LoVo (cell line): ENCODE measurements around the gene DPPA5.
"Not testable (repeated sequence)": the region's sequence is repeated elsewhere in the genome, so short reads cannot be mapped to it uniquely, and the experiment has no call there.

ENCODE experiments used
- DNase-seq: peaks from one replicate; pipeline ENCODE4 v3.0.0-alpha.2; 2016; ENCODE audit warnings: low spot score

Gene DPPA5

GRCh38 chr6:73353636-73354593, at the start of gene DPPA5:
Gene DPPA5, minus strand, starts transcription at chr6:73354276. Its CDS starts 51 bp downstream, at chr6:73354225.
- DNase-seq, result no peak

GRCh38 chr6:73400656-73401055, 46.6 kb upstream of the DPPA5 start:
- DNase-seq, result no peak

DNA sequence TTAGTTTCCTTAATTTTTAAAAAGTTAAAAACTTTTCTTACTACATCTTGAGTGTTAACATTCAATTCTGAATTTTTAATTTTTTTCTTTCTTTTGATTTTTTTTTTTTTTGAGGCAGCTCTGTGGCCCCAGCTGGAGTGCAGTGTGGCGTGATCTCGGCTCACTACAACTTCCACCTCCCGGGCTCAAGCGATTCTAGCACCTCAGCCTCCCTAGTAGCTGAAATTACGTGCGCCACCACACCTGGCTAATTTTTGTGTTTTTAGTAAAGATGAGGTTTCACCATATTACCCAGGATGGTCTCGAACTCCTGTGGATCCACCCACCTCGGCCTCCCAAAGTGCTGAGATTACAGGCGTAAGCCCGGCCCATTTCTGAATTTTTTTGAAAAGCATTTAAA, 41.8 kb upstream of the DPPA5 start:
- no peak for DNase-seq

GRCh38 chr6:73394577-73395354, 40.7 kb upstream of the DPPA5 start, which contains the start of gene DDX43:
Gene DDX43, plus strand, starts transcription at chr6:73394828. Its CDS starts 78 bp downstream, at chr6:73394906.
- peak; percentile 87 for DNase-seq

GRCh38 chr6:73393278-73393677, 39.2 kb upstream of the DPPA5 start:
- no peak for DNase-seq

GRCh38 chr6:73392188-73392587, 38.1 kb upstream of the DPPA5 start:
- not testable (repeated sequence) for DNase-seq

GRCh38 chr6:73391675-73392074, 37.6 kb upstream of the DPPA5 start:
- DNase-seq, result peak; percentile 37

DNA sequence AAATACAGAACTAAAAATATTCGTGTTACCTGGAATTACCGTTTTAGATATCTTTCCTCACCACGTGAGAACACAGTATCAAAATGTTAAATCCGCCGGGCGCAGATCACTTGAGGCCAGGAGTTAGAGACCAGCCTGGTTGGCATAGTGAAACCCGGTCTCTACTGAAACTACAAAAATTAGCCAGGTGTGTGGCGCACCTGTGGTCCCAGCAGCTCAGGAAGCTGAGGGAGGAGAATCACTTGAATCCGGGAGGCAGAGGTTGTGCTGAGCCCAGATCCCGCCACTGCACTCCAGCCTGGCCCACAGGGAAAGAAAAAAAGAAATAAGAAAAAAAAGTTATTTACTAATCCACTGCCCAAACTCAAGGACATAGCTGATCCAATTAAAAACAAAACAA, 35.8 kb upstream of the DPPA5 start:
- DNase-seq, result no peak

- DNase-seq, result peak; percentile 82
These were observed 34.9 kb upstream of the DPPA5 start for GRCh38 chr6:73388800-73389512.

- DNase-seq, result peak; percentile 10
These were observed 34.3 kb upstream of the DPPA5 start for GRCh38 chr6:73388433-73388799.

DNA sequence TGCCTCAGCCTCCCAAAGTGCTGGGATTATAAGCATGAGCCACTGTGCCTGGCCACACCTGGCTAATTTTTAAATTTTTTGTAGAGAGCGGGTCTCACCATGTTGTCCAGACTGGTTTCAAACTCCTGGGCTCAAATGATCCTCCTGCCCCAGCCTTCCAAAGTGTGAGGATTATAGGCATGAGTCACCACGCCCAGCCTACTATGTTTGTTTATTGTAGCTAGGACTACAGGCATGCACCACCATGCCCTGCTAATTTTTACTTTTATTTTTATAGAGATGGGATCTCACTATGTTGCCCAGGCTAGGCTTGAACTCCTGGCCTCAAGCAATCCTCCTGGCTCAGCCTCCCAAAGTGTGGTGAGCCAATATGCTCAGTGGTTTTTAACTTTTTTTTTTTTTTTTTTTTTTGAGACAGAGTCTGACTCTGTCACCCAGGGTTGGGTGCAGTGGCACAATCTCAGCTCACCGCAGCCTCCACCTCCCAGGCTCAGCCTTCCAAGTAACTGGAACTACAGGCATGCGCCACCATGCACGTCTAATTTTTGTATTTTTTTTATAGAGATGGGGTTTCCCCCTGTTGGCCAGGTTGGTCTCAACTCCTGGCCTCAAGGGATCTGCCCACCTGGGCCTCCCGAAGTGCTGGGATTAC, 28.5 kb upstream of the DPPA5 start:
- peak; percentile 30 for DNase-seq

- DNase-seq, result not testable (repeated sequence)
These were observed 27.5 kb upstream of the DPPA5 start for GRCh38 chr6:73381531-73381930.

GRCh38 chr6:73377225-73377624, 23.1 kb upstream of the DPPA5 start:
- DNase-seq, result no peak

GRCh38 chr6:73375216-73375615, 21.1 kb upstream of the DPPA5 start:
- no peak for DNase-seq

DNA sequence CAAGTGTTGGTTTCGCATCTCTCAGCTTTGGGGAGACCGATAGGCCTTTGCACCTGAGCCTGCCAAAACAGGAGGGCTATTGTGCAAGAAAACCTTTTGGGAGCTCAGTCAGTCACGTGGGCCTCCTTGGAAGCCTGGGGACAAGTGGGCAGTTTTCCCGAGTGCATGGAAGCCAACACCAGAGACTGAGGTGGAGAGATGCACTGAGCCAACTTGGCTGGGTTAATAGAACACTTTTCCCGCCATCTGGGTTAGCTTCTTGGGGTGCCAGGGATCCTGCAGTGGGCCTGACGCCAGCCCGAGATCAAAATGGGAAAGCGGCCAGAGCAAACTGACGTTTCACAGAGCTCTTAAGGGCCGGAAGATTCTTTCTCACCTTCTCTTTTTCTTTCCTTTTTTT, 18.4 kb upstream of the DPPA5 start:
- no peak for DNase-seq

DNA sequence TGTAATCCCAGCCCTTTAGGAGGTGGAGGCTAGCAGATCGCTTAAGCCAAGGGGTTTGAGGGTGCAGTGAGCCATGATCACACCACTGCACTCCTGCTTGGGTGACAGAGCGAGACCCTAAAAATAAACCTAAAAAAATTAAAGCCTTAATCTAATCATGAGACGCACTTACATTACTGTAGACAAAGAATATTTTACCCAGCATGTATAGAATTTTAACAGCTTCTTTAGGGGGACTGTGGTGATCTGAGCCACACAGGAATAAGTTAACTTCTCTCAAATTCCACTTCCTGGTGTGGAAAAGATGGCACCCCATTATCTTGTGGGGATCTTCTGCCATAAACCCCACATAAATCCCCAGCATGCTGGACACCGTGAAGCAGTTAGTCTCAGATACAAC, 17.9 kb upstream of the DPPA5 start:
- DNase-seq, result no peak

- no peak for DNase-seq
These were observed 15.5 kb upstream of the DPPA5 start, which contains the start of gene OOEP for GRCh38 chr6:73369563-73369962. Gene OOEP, minus strand, starts transcription at chr6:73369897. Its CDS starts 105 bp downstream, at chr6:73369792.

GRCh38 chr6:73369157-73369556, 15.1 kb upstream of the DPPA5 start:
- no peak for DNase-seq

DNA sequence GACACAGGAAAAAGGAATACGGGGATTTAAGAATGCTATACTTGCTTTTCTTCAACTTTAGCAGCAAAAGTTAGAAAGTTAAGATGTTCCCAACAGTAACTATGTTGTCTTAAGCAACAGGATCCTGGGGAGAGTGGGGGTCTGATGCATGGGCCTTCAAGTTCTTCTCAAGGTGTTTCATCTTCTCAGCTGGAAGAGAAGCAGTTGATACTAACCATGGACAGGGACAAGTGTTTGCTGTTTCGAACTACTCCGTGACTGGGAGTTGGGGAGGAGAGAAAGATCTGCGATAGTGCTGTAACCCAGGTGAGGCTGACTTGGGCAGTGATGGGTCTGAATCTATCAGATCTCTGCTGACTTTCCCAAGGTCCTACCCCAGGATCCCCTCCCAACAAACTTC, 14.6 kb upstream of the DPPA5 start:
- DNase-seq, result no peak

- no peak for DNase-seq
These were observed 13.8 kb upstream of the DPPA5 start for GRCh38 chr6:73367761-73368355.

GRCh38 chr6:73364549-73364948, 10.5 kb upstream of the DPPA5 start:
- DNase-seq, result no peak
